ENCODE measurements around the gene ANXA2.

Gene ANXA2

GRCh38 chr15:60389261-60390077 is 8.3 kb downstream of the ANXA2 start:
- no peak for DNase-seq (ENCODE audit: low read depth)
- no peak for TF ChIP-seq CTCF (conservative IDR thresholded peaks at IDR 0.05; ENCODE audit: low read depth, low read length)
- H3K4me3 ChIP-seq (ENCODE audit: low read length) = peak overlapping the region; percentile 41

- no peak overlapping the region for H3K4me3 ChIP-seq (ENCODE audit: low read length)
- TF ChIP-seq CTCF (conservative IDR thresholded peaks at IDR 0.05; ENCODE audit: low read depth, low read length) = no peak
- DNase-seq (ENCODE audit: low read depth) = no peak
Observed at GRCh38 chr15:60387321-60387720, 10.5 kb downstream of the ANXA2 start.

GRCh38 chr15:60386615-60387014 is 11.2 kb downstream of the ANXA2 start:
- H3K4me3 ChIP-seq (ENCODE audit: low read length) = no peak overlapping the region
- no peak for TF ChIP-seq CTCF (conservative IDR thresholded peaks at IDR 0.05; ENCODE audit: low read depth, low read length)
- DNase-seq (ENCODE audit: low read depth) = no peak

GRCh38 chr15:60385620-60386552 is 11.9 kb downstream of the ANXA2 start:
- no peak for DNase-seq (ENCODE audit: low read depth)
- TF ChIP-seq CTCF (conservative IDR thresholded peaks at IDR 0.05; ENCODE audit: low read depth, low read length) = no peak

GRCh38 chr15:60384526-60385126 is 13.2 kb downstream of the ANXA2 start:
- H3K4me3 ChIP-seq (ENCODE audit: low read length) = no peak overlapping the region
- DNase-seq (ENCODE audit: low read depth) = no peak
- TF ChIP-seq CTCF (conservative IDR thresholded peaks at IDR 0.05; ENCODE audit: low read depth, low read length) = no peak

More at GRCh38 chr15:60385620-60386552, 11.9 kb downstream of the ANXA2 start:
- no peak overlapping the region for H3K4me3 ChIP-seq (ENCODE audit: low read length)

- no peak overlapping the region for H3K4me3 ChIP-seq (ENCODE audit: low read length)
- no peak for DNase-seq (ENCODE audit: low read depth)
- no peak for TF ChIP-seq CTCF (conservative IDR thresholded peaks at IDR 0.05; ENCODE audit: low read depth, low read length)
Observed at GRCh38 chr15:60384053-60384452, 13.7 kb downstream of the ANXA2 start.

Measured in retinal pigment epithelial cell (primary cell).